22Rv1 (cell line): Measurements from ENCODE around the gene USP24.

Experiments
- ZFX ChIP-seq: fragments of 450-650 bp; IDR thresholded peaks from 2 replicates; pipeline ENCODE4 v1.6.1; 2017; ENCODE audit warnings: antibody characterized with exemption, borderline replicate concordance
- TF ChIP-seq, protein P1 (sequence below): fragments of 450-650 bp; IDR thresholded peaks from 2 replicates; pipeline ENCODE4 v1.5.1; 2017; ENCODE audit warnings: mild to moderate bottlenecking

GRCh38 chr1:55063577-55063942 lies 151.6 kb downstream of the USP24 start:
- TF ChIP-seq, protein P1, sequence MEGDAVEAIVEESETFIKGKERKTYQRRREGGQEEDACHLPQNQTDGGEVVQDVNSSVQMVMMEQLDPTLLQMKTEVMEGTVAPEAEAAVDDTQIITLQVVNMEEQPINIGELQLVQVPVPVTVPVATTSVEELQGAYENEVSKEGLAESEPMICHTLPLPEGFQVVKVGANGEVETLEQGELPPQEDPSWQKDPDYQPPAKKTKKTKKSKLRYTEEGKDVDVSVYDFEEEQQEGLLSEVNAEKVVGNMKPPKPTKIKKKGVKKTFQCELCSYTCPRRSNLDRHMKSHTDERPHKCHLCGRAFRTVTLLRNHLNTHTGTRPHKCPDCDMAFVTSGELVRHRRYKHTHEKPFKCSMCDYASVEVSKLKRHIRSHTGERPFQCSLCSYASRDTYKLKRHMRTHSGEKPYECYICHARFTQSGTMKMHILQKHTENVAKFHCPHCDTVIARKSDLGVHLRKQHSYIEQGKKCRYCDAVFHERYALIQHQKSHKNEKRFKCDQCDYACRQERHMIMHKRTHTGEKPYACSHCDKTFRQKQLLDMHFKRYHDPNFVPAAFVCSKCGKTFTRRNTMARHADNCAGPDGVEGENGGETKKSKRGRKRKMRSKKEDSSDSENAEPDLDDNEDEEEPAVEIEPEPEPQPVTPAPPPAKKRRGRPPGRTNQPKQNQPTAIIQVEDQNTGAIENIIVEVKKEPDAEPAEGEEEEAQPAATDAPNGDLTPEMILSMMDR, result no peak
- no peak for TF ChIP-seq ZFX
